Endometrial microvascular endothelial cells (primary cell): Measurements from ENCODE around the gene HAGHL. TPM values are rescaled to one million over a fixed set of nuclear protein-coding genes. Genes with fewer than 3 reads are reported as not detected.

Source experiments
- in situ Hi-C: cut with HindIII; loops from 2 replicates; pipeline ENCODE4 v1.10.0; 2017; ENCODE audit warnings: low sequenced_read_pairs, low pct_unique_long_range_greater_than_20kb; ENCODE audit errors: inconsistent ontology term
- total RNA-seq: library from RNA; depleted of rRNA; stranded (reverse); fragments of >200 nt; gene quantifications from one replicate; pipeline ENCODE4 v1.2.3, GENCODE V29; 2015; ENCODE audit errors: inconsistent ontology term

Gene HAGHL, protein sequence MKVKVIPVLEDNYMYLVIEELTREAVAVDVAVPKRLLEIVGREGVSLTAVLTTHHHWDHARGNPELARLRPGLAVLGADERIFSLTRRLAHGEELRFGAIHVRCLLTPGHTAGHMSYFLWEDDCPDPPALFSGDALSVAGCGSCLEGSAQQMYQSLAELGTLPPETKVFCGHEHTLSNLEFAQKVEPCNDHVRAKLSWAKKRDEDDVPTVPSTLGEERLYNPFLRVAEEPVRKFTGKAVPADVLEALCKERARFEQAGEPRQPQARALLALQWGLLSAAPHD
- not detected for total RNA-seq

DNA sequence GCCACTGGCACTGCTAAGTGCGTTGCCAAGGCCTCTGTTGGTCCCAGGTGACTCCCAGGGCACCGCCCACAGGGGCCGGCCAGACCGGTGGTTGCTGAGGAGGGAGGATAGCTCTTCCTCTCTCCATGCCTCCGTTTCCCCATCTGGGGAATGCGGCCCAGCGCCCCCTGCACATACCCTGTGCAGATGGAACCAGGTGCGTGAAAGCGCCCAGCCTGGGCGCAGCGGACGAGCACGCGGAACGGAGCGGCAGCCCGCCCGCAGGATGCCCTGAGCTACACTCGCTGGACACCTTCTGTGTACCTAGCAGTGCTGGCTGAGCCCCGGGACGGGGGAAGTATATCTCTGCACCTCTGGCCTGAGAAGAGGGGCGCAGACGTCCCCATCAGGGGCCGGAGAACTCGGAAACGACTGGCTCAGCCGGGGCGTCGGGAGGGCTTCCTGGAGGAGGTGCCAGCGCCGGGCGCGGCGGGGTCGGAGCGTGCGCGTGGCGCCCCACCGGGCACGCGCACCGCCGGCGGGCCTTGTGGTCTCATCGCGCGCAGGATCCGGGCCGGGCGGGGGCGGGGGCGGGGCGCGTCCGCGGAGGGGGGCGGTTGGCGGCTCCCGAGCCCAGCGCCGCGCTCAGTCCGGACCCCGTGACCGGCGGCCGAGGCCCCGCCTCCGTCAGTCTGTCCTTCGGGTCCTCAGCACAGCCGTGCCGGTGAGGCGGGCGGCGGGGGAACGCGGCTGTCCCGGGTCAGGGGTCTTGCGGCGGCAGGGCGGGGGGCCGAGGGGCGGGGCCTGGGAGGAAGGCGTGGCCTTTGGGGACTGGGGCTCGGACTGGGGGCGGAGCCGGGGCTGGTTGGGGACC lies at the start of gene HAGHL, which contains the start of gene CCDC78:
Gene HAGHL (plus strand): TSS at position 669 of the 853 bp plus-strand sequence. CDS start 404 bp downstream, outside the sequence.
Gene CCDC78 (minus strand): TSS at position 6 of the 853 bp plus-strand sequence. CDS start 76 bp downstream, outside the sequence.
- in situ Hi-C loops, result no loop called here

DNA sequence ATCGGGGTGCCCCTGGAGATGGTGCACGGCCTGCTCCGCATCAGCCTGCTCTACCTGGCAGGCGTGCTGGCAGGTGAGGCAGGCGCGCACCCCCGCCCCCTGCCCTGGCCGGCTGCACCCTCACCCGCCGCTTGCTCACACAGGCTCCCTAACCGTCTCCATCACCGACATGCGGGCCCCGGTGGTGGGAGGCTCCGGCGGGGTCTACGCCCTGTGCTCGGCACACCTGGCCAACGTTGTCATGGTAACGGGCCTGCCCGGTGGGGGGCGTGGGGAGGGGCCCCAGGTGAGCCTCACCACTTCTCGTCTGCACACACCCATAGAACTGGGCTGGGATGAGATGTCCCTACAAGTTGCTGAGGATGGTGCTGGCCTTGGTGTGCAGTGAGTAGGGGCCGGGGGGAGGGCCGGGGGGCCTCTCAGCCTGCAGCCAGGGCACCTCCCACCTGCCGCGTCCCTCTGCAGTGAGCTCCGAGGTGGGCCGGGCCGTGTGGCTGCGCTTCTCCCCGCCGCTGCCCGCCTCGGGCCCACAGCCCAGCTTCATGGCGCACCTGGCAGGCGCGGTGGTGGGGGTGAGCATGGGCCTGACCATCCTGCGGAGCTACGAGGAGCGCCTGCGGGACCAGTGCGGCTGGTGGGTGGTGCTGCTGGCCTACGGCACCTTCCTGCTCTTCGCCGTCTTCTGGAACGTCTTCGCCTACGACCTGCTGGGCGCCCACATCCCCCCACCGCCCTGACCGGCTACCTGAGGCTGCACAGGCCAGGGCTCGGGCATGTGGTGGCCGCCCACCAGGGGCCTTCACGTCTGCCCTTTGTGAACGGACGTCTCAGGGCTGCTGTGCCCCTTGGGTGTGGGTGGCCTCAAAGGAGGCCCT lies 49.4 kb upstream of the HAGHL start:
- in situ Hi-C loops, result no loop called here

DNA sequence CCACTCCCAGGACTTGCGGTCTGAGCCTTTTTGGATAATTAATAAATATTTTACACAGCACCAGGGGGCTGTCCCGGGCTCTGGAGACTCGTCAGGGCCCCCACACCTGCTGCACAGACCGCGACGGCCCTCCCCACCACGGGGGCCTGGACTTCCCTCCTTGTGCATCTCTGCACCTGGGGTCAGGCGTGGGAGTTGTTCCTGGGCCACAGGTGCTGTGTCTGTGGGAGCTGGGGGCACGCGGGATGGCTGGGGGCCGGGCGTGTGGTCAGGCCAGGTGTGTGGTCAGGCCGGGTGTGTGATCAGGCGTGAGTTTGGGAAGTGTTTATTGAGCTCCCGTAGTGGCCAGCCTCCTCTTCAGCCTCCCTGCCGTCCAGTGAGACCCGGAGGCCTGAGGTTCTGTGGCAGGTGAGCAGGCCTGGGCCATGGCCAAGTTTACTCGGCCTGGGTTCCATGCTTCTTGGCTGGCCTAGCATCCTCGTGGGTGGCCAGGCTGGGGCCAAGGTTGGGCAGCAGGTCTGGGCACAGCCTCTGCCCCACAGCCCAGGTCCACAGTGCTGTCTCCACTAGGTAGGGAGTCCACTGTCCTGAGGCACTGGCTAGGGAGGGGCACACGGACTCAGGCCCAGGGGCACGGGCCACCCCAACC lies 48.6 kb upstream of the HAGHL start:
- in situ Hi-C loops, result no loop called here

DNA sequence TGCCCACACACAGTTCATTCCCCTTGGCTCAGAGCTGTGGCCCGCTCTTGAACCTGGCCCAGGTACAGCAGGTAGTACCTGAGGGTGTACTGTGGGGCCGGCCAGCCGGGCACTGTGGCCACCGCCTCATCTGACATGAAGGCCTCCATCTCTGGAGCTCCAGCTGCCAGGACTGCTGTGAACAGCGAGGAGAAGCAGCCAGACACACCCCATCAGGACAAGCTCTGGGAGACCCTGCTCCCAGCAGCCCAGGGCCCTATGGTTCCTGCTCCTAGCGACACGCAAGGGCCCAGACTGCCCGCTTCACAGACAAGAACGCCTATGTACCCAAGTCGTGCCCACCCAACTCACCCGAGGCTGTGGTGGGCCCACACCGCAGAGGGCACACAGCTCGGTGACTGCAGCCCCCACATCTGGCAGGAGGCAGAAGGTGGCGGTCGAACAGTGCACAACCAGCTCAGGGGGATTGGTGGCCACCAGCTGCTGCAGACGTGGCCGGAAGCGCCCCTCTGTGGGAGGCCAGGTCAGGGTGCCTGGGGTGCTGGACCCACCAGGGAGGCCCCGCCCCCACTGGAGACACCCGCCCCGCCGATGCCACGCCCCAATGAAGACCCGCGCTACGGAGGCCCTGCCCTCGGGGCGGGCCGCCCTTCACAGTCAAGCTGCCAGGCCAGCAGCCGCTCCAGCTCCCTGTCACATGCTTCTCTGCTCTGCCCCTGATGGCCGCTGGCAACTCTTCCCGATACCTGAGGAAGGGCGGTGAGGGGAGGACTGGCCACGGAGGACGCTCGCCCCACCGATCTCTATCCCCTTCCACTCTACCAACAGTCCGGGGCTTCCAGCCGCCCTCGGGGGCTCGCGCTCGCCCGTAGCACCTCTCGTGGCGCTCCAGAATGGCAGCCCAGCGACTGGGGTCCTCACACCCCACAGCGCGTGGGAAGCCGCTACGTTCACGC lies 47.8 kb upstream of the HAGHL start:
- in situ Hi-C loops, result no loop called here

DNA sequence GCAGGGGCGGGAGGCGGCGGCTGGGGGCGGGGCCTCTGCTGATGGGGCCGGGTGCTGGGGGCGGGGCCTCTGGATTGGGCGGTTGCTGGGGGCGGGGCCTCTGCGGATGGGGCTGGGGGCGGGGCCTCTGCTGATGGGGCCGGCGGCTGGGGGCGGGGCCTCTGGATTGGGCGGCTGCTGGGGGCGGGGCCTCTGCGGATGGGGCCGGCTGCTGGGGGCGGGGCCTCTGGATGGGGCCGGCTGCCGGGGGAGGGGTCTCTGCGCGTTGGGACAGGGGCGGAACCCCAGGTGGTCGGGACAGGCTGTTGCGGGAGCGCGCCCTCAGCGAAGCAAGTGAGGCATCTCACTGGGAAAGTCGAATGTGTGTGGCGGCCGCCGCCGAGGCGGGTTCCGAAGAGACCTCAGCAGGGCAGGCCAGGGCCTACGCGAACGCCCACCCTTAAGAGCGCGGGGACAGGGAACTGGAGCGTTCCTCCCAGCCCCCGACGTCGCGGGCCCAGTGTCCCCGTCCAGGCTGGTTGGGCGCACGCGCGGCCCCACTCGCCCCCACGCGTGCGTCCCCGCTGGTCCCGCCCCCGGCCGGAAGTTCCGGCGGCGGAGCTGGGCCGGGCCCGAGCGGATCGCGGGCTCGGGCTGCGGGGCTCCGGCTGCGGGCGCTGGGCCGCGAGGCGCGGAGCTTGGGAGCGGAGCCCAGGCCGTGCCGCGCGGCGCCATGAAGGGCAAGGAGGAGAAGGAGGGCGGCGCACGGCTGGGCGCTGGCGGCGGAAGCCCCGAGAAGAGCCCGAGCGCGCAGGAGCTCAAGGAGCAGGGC lies 46.9 kb upstream of the HAGHL start, which contains the start of gene STUB1:
Gene STUB1 (plus strand): TSS at position 597 of the 811 bp plus-strand sequence. CDS start 116 bp downstream, at position 713.
- in situ Hi-C loops, result no loop called here

DNA sequence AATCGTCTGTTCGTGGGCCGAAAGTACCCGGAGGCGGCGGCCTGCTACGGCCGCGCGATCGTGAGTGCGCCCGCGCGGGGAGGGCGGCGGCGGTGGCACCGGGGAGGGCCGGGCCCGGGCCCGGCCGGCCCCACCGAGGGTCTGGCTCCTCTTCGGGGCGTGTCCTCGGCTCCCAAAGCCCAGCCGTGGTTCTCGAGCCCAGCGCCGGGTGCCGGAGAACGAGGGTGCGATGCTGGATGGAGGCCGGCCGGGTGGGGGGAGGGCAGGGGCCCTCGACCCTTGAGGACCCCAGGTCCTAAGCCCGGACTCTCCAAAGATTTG lies 46.3 kb upstream of the HAGHL start:
- in situ Hi-C loops, result no loop called here

DNA sequence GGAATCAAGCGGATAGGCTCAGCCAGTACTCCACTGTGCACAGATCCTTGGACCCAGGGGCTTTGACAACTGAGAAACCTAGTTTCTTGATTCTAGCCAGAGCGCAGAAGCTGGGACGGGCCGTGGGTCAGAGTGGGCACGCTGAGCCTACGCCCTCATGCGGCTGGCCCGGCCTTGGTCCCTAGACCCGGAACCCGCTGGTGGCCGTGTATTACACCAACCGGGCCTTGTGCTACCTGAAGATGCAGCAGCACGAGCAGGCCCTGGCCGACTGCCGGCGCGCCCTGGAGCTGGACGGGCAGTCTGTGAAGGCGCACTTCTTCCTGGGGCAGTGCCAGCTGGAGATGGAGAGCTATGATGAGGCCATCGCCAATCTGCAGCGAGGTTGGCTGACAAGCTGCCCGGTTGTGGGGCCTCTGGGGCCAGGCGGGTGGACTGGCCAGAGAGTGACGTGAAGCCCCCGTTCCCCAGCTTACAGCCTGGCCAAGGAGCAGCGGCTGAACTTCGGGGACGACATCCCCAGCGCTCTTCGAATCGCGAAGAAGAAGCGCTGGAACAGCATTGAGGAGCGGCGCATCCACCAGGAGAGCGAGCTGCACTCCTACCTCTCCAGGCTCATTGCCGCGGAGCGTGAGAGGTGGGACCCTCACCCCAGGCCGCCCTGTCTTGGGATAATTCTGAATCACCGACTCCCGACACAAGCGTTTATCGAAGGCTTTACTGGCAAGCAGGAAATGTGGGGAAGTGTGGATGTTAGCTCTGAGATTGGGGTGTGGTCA lies 45.8 kb upstream of the HAGHL start:
- in situ Hi-C loops, result no loop called here

DNA sequence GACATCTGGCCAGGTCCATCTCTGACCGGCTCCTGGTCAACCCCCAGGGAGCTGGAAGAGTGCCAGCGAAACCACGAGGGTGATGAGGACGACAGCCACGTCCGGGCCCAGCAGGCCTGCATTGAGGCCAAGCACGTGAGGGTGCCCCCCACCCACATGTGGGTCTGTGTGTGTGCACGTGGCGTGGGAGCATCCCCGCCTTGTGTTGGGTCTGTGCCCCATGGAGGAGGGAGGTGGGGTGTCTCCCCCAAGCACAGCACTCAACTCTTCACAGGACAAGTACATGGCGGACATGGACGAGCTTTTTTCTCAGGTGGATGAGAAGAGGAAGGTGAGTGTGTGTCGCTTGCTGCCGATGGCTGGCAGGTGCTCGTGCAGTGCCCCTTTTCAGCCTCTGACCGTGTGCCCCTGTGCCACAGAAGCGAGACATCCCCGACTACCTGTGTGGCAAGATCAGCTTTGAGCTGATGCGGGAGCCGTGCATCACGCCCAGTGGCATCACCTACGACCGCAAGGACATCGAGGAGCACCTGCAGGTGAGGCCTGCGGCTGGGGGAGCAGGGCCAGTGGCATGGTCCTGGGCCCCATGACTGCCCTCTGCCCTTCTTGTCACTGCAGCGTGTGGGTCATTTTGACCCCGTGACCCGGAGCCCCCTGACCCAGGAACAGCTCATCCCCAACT lies 45.0 kb upstream of the HAGHL start:
- in situ Hi-C loops, result no loop called here

DNA sequence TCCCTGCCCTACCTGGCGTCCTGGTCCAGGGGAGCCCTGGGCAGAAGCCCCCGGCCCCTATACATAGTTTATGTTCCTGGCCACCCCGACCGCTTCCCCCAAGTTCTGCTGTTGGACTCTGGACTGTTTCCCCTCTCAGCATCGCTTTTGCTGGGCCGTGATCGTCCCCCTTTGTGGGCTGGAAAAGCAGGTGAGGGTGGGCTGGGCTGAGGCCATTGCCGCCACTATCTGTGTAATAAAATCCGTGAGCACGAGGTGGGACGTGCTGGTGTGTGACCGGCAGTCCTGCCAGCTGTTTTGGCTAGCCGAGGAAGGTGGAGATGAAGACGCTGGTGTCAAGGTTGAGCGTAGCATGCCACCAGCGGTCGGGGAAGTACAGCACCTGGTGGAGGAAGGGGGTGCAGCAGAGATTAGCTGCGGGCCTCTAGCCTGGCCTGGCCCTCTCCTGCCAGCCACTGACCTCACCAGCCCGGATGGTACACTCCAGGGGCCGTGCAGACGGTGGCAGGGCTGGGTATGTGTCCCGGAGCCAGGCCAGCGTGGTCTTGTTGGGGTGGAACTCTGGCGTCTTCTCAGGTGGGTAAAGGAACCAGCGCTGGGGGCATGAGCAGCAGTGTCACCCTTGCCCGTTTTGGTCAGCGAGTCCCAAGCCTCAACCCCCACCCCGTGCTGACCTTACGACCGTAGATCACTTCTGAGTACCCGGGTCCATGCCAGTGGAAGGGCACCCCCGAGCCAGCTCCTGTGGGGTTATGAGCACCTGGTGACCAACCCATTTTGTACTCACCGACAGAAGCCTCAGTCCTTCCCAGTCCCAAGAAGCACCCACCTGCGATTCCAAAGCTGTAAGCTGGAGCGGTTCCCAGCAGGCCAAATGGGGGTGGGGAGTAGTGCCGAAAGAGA lies 44.2 kb upstream of the HAGHL start:
- in situ Hi-C loops, result no loop called here

DNA sequence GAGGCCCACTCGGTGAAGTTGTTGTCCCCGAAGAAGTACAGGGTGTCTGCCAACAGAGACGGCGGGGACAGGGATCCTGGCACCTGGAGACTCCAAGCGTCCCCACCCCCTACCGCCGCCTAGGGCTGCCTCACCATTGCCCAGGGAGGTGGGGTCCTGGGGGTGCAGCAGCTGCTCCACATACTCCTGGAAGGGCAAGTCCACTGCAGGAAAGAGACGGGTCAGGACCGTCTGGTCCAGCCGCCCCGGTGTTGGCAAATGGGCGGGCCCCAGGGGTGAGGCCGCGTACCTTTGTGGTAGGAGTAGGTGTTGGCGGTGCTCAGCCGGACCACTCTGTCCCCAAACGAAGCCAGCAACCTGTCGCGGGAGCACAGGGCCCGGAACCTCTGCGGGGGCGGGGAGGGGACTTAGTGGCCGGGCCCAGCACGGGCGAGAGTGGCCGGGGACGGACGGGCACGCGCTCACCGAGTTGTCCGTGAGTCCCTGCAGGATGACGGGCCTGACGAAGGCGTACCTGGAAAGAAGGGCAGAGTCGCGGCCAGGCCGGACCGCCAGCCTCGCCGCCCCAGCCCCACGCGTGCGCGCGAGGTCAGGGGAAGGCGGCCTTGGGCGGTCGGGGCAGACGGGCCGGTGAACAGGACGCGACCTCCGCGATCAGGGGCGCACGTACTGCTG lies 43.4 kb upstream of the HAGHL start:
- in situ Hi-C loops, result no loop called here

DNA sequence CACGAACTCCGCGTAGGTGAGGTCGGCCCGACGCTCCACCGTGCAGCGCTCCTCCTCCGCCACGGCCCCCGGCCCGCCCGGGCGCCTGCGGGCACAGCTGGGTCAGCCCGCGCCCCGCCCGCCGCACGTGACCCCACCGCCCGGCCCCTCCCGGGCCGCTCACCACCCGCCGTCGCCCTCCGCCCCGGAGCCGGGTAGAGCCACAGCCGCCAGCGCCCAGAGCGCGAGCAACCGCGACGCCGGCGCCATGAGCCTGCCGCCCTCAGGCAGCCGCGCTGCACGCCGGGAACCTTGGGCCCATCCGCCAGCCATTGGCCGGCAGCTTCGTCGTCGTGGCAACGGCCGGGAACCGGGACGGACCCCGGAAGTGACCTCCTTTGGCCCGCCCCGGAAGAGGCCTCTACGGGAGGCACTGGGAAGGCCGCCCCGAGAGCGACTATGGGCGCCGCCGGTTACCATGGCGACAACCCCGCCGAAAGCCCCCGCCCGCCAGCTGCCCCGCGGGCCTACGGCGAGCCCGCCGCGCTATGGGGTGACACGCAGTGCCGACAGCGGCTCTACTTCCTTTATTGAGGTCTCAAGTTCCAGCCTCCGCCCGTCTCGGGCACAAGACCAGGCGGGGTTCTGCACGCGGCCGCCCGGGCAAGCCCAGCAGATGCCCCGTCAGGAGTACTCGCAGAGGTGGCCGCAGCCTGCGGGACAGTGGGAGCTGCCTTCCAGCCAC lies 42.7 kb upstream of the HAGHL start, which contains the start of gene JMJD8:
Gene JMJD8 (minus strand): TSS at position 264 of the 724 bp plus-strand sequence. CDS start 15 bp downstream, at position 249.
- in situ Hi-C loops, result no loop called here

DNA sequence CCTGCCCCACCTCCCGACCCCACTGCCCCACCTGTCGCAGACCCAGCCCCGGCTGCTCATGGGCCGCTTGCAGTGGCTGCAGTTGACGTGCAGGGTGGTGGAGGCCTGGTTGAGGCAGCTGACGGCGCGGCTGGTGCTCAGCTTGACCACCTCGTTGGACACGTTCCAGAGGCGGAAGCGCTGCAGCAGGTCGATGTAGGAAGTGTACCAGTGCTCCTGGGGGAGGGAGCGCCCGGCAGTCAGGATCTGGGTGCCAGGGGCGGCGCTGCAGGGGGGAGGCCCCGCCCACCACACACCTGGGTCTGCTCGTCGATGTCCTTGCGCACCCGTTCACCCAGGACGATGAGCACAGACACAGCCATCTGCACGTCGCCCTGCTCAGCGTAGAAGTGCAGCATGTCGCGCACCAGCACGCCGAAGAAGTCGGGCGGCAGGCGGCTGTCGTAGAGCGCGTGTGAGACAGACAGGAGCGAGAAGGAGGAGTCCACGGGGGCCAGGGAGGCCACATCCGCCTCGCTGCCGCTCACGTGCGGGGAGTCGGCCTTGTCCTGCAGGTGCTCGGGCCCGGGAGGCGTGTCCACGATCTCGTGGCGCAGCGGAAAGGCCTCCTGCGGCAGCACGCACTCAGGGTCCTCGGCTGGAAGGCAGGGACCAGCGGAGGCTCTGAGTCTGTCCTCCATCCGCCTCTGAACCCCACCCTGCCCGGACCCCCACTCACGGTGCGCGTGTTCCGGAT lies 41.8 kb upstream of the HAGHL start:
- in situ Hi-C loops, result no loop called here

DNA sequence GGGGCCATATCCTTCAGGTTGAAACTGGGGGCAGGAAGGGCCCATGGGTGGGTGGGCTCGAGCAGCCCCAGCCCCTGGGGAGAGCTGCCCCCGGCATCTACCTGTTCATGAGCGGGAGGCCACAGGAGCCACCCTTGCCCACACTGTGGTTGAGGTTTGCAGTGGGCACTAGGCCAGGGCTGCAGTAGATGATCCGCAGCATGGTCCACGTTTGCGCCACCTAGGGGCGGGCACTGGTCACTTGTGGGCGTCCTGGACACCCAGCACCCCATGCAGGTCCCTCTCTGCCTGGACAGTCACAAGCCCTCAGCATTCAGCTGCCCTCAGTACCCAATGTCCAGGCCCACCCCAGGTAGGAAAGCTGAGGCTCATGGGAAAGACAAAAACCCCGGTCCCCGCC lies 40.9 kb upstream of the HAGHL start:
- in situ Hi-C loops, result no loop called here
